Fibroblast of lung (primary cell): ENCODE results near the gene MAOA.

Experiments
- EZH2 ChIP-seq: IDR thresholded peaks from 2 replicates; pipeline ENCODE4 v1.5.1; 2012; ENCODE audit warnings: low read length, control low read depth, mild to moderate bottlenecking; ENCODE audit errors: missing control alignments
- TF ChIP-seq, protein P1 (sequence below), 2 donors: IDR thresholded peaks in 1 of 2; conservative IDR thresholded peaks in 1 of 2; 1 replicate in 1 of 2; 2 replicates in 1 of 2; pipeline ENCODE4 v1.5.1; 2011 to 2012; ENCODE audit warnings: low read length in 2 of 2, control low read depth in 1 of 2, inconsistent platforms in 1 of 2, low read depth in 1 of 2, mild to moderate bottlenecking in 1 of 2

DNA sequence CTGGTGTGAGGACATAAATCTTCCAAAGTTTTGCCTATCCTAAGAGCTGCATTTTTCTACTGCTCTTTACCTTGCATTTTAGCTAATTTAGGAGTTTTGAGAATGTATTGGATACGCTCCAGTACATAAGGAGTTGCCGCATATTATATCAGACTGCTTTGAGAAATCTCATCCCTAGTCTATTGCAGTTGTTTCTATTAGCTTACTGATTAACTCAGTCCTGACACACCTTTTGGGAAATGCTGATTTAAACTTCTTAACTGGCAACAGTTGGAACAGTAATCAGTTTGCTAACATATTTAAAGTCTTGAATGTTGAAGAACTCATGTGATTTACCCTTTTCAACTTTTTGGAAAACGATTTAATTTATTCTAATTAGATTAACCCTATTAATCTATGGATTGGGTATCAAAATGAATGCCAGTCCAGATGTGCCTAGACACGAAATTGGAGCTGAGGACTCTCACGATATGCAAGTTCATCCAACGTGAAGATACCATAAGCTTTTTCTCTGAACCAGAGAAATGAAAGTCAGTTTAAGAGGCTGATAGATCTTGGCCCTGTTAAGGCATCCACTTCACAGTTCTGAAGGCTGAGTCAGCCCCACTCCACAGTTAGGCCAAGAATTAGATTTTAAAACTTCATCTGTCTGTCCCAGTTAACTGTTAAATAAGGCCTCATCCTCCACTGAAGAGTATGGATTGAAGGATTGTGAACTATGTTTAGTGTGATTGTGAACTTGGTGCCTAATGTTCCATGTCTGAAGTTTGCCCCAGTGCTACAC, 90.0 kb downstream of the MAOA start:
- no peak for TF ChIP-seq EZH2
- TF ChIP-seq, protein P1, sequence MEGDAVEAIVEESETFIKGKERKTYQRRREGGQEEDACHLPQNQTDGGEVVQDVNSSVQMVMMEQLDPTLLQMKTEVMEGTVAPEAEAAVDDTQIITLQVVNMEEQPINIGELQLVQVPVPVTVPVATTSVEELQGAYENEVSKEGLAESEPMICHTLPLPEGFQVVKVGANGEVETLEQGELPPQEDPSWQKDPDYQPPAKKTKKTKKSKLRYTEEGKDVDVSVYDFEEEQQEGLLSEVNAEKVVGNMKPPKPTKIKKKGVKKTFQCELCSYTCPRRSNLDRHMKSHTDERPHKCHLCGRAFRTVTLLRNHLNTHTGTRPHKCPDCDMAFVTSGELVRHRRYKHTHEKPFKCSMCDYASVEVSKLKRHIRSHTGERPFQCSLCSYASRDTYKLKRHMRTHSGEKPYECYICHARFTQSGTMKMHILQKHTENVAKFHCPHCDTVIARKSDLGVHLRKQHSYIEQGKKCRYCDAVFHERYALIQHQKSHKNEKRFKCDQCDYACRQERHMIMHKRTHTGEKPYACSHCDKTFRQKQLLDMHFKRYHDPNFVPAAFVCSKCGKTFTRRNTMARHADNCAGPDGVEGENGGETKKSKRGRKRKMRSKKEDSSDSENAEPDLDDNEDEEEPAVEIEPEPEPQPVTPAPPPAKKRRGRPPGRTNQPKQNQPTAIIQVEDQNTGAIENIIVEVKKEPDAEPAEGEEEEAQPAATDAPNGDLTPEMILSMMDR (conservative IDR thresholded peaks at IDR 0.05 in 1 of 2, IDR thresholded peaks at IDR 0.05 in 1 of 2; ENCODE audit: low read depth in 1 of 2, low read length in 2 of 2): no peak
